MM.1S (cell line): ENCODE measurements around the gene OSMR.

Experiments
- CTCF ChIP-seq: fragments of 300-600 bp; sonication (generic); IDR thresholded peaks from 2 replicates; pipeline ENCODE4 v1.5.1; 2016; ENCODE audit warnings: antibody characterized with exemption, low read length, mixed read lengths
- EZH2 ChIP-seq: fragments of 300-600 bp; sonication (generic); optimal IDR thresholded peaks from 2 replicates; pipeline ENCODE3; 2017; ENCODE audit warnings: low read depth, mild to moderate bottlenecking, antibody characterized with exemption, low read length, mixed read lengths

- TF ChIP-seq CTCF: no peak
- TF ChIP-seq EZH2: no peak
Measured at GRCh38 chr5:38837932-38838331, 7.9 kb upstream of the OSMR start.
